Stomach (tissue), 9 donors: ENCODE data around the gene LBX1. TPM values are rescaled to one million over a fixed set of nuclear protein-coding genes. Genes with fewer than 3 reads are reported as not detected.

ENCODE experiments used
- DNase-seq, 2 donors: peaks; one replicate each; pipeline versions ENCODE4 v3.0.0 to v3.0.0-alpha.2; 2013 to 2019
- H3K27ac ChIP-seq, 5 donors: fragments of 200-600 bp in 4 of 5; sonication (generic) in 4 of 5; one replicate each; pipeline ENCODE4 v1.5.1; 2013 to 2019; ENCODE audit warnings: mild to moderate bottlenecking in 1 of 5, moderate library complexity in 1 of 5
- H3K27me3 ChIP-seq, 3 donors: fragments of 200-600 bp; sonication (generic); one replicate each; pipeline ENCODE4 v1.5.1; 2017 to 2019; ENCODE audit warnings: mixed run types in 1 of 3
- H3K36me3 ChIP-seq, 4 donors: fragments of 200-600 bp; sonication (generic); 1 replicate in 3 of 4; 2 replicates in 1 of 4; pipeline ENCODE4 v1.5.1; 2016 to 2019
- H3K4me1 ChIP-seq, 4 donors: fragments of 200-600 bp; sonication (generic); one replicate each; pipeline ENCODE4 v1.5.1; 2016 to 2019
- H3K4me3 ChIP-seq, 4 donors: fragments of 200-600 bp; sonication (generic) in 3 of 4; one replicate each; pipeline ENCODE4 v1.5.1; 2016 to 2019; ENCODE audit warnings: mild to moderate bottlenecking in 1 of 4
- H3K9me3 ChIP-seq, 4 donors: fragments of 200-600 bp; sonication (generic); one replicate each; pipeline ENCODE4 v1.5.1; 2016 to 2019
- CTCF ChIP-seq, 7 experiments: fragments of 450-650 bp in 4 of 7; fragments of 200-600 bp in 3 of 7; sonication (generic) in 3 of 7; IDR thresholded peaks; one replicate each; pipeline ENCODE4 v1.5.1; 2016 to 2019; ENCODE audit warnings: antibody characterized with exemption in 7 of 7, control low read depth in 2 of 7, mild to moderate bottlenecking in 1 of 7
- EP300 ChIP-seq: sonication (generic); formaldehyde crosslinking; IDR thresholded peaks from one replicate; pipeline ENCODE4 v1.6.1; 2017; ENCODE audit warnings: antibody characterized with exemption
- POLR2A ChIP-seq, 4 donors: fragments of 450-650 bp; IDR thresholded peaks; one replicate each; pipeline ENCODE4 v1.6.1; 2016; ENCODE audit warnings: antibody characterized with exemption in 4 of 4, control low read depth in 2 of 4, mild to moderate bottlenecking in 1 of 4, moderate library complexity in 1 of 4
- POLR2AphosphoS5 ChIP-seq, 3 donors: sonication (generic); formaldehyde crosslinking; IDR thresholded peaks; one replicate each; pipeline ENCODE4 v1.6.1; 2016; ENCODE audit warnings: antibody characterized with exemption in 3 of 3
- WGBS, 5 donors: extraction: QIAGEN DNeasy Blood & Tissue Kit in 3 of 5; methylation state at CpG; one replicate each; pipeline versions ENCODE4 v1.1.5 to v1.1.7; 2013 to 2018; 5-methylcytosine and 5-hydroxymethylcytosine counted together
- intact Hi-C: fragments of 100-400 bp; cut with DNase I; formaldehyde crosslinking; loops from one replicate; pipeline ENCODE4 v1.15.1; 2023; ENCODE audit warnings: low total_unique reads
- polyA plus RNA-seq, 3 donors: library from polyadenylated mRNA; stranded (reverse); fragments of 200-250 nt; gene quantifications; one replicate each; pipeline ENCODE4 v1.2.3, GENCODE V29; 2013
- total RNA-seq, 5 donors: library from RNA; depleted of rRNA; stranded (reverse); fragments of >200 nt; gene quantifications; one replicate each; pipeline versions ENCODE4 v1.1.0 to v1.2.3, GENCODE V29; 2014 to 2016
- donor health status: healthy with polysubstance abuse.
- donor health status: Bipolar disorder and iron deficiency.
- donor health status: healthy.

LBX1 gene
- total and polyA plus RNA-seq, 8 donors, result not detected

- Histone ChIP-seq H3K36me3 (no peaks in the 10 kb centered on the region), H3K27ac (no peak overlapping the region), H3K4me3 (no peak overlapping the region), H3K9me3 (peaks cover 0 to 5% (median 0%) of the 10 kb centered on the region in 4 donors), H3K4me1 (peaks cover 44 to 62% (median 57%) of the 10 kb centered on the region in 4 donors), H3K27me3 (peaks cover 47 to 100% (median 99%) of the 10 kb centered on the region in 3 donors)
- WGBS, 5 donors, result 9 to 15% (median 10%) methylated on average over 21 to 26 of the region's 26 CpGs
- peak in 1 of 2 donors; percentile 1 for DNase-seq
- intact Hi-C loops, result no loop called here
- TF ChIP-seq EP300, result no peak
- TF ChIP-seq POLR2AphosphoS5 (IDR thresholded peaks at IDR 0.05), result no peak
- no peak for TF ChIP-seq CTCF (IDR thresholded peaks at IDR 0.05)
- TF ChIP-seq POLR2A (IDR thresholded peaks at IDR 0.05), result no peak
These were observed 9.9 kb downstream of the LBX1 start for GRCh38 chr10:101219139-101219945.

- H3K9me3 ChIP-seq, result peaks cover 0 to under 1% (median 0%) of the 10 kb centered on the region in 4 donors
- peaks cover 47 to 62% (median 57%) of the 10 kb centered on the region in 4 donors for H3K4me1 ChIP-seq
- peak in 1 of 2 donors; percentile 1 for DNase-seq
- TF ChIP-seq POLR2AphosphoS5 (IDR thresholded peaks at IDR 0.05) (no peak), POLR2A (IDR thresholded peaks at IDR 0.05) (no peak), EP300 (no peak), CTCF (IDR thresholded peaks at IDR 0.05) (no peak)
- peaks cover 51 to 100% (median 97%) of the 10 kb centered on the region in 3 donors for H3K27me3 ChIP-seq
- no peaks in the 10 kb centered on the region for H3K36me3 ChIP-seq
- 6 to 8% (median 6%) methylated on average over 23 to 27 of the region's 27 CpGs for WGBS, 5 donors
- intact Hi-C loops, result no loop called here
- no peak overlapping the region for H3K4me3 ChIP-seq
- H3K27ac ChIP-seq, result no peak overlapping the region
These were observed 10.7 kb downstream of the LBX1 start for GRCh38 chr10:101218351-101219138.

- Histone ChIP-seq H3K4me1 (peaks cover 38 to 56% (median 51%) of the 10 kb centered on the region in 4 donors), H3K27ac (no peak overlapping the region)
- DNase-seq, result peak in 1 of 2 donors; percentile 81
These were observed 11.6 kb downstream of the LBX1 start for GRCh38 chr10:101217450-101218281.

More at GRCh38 chr10:101217450-101218281, 11.6 kb downstream of the LBX1 start:
- Histone ChIP-seq H3K9me3 (no peaks in the 10 kb centered on the region), H3K4me3 (peak overlapping the region in 1 of 4 donors; percentile 3), H3K36me3 (no peaks in the 10 kb centered on the region), H3K27me3 (peaks cover 55 to 100% (median 97%) of the 10 kb centered on the region in 3 donors)
- 2 to 4% (median 4%) methylated on average over 30 to 68 of the region's 68 CpGs for WGBS, 5 donors
- intact Hi-C loops, result no loop called here
- TF ChIP-seq CTCF (IDR thresholded peaks at IDR 0.05), result no peak
- TF ChIP-seq EP300, result no peak
- TF ChIP-seq POLR2A (IDR thresholded peaks at IDR 0.05), result no peak
- no peak for TF ChIP-seq POLR2AphosphoS5 (IDR thresholded peaks at IDR 0.05)
